ENCODE results near the gene GPC5. TPM values are rescaled to one million over a fixed set of nuclear protein-coding genes. Genes with fewer than 3 reads are reported as not detected.

Gene GPC5
- polyA plus RNA-seq, 1 experiment, result not detected

DNA sequence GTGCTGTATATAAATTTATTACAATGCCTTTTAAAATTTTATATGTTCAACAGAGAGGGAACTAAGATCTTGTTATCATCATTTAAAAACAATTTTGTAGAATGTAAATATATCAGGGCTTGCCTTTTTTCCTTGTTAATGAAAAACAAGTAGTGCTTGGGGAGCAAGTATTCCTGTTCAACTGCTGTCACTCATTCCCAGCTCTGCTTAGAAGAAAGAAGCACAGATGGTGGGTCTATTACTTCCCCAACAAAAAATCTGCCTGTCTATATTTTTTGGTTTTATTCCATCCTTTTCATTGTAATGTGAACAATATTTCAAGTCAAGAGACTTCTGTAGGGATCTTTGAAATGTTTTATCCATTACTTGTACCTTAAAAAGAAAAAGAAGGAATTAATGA, 503.9 kb downstream of the GPC5 start:
- TF ChIP-seq, protein P1, sequence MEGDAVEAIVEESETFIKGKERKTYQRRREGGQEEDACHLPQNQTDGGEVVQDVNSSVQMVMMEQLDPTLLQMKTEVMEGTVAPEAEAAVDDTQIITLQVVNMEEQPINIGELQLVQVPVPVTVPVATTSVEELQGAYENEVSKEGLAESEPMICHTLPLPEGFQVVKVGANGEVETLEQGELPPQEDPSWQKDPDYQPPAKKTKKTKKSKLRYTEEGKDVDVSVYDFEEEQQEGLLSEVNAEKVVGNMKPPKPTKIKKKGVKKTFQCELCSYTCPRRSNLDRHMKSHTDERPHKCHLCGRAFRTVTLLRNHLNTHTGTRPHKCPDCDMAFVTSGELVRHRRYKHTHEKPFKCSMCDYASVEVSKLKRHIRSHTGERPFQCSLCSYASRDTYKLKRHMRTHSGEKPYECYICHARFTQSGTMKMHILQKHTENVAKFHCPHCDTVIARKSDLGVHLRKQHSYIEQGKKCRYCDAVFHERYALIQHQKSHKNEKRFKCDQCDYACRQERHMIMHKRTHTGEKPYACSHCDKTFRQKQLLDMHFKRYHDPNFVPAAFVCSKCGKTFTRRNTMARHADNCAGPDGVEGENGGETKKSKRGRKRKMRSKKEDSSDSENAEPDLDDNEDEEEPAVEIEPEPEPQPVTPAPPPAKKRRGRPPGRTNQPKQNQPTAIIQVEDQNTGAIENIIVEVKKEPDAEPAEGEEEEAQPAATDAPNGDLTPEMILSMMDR (IDR thresholded peaks at IDR 0.05; ENCODE audit: insufficient read depth, low read depth, low read length), result no peak
- no peak overlapping the region for H3K4me3 ChIP-seq (ENCODE audit: low read depth, low read length)
- POLR2A ChIA-PET, result no interaction called here
- CTCF ChIA-PET, result no interaction called here
- H3K36me3 ChIP-seq (ENCODE audit: control insufficient read depth, insufficient read depth, low read length), result no peaks in the 10 kb centered on the region
- no peaks in the 10 kb centered on the region for H3K27me3 ChIP-seq (ENCODE audit: control insufficient read depth, insufficient read depth, low read length)
- no peak for DNase-seq (ENCODE audit: low read depth)

DNA sequence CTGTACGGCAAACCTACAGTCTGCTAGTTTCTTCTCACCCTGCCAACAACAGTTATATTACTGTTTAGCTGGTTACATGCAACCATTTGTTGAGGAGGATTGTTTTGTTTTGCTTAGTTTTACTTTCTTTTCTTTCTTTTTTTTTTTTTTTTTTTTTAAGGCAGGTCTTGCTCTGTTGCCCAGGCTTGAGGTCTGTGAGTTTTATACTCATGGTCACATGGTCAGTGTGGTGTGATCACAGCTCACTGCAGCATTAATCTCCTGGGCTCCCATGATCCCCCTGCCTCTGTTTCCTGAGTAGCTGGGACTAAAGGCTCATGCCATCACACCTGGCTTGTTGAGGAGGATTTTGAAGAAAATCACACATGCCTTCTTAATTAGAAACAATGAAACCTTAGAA, 505.6 kb downstream of the GPC5 start:
- no peaks in the 10 kb centered on the region for H3K36me3 ChIP-seq (ENCODE audit: control insufficient read depth, insufficient read depth, low read length)
- ChIA-PET CTCF (no interaction called here), POLR2A (no interaction called here)
- TF ChIP-seq, protein P1 (IDR thresholded peaks at IDR 0.05; ENCODE audit: insufficient read depth, low read depth, low read length), result no peak
- no peak for DNase-seq (ENCODE audit: low read depth)
- H3K4me3 ChIP-seq (ENCODE audit: low read depth, low read length), result no peak overlapping the region
- H3K27me3 ChIP-seq (ENCODE audit: control insufficient read depth, insufficient read depth, low read length), result no peaks in the 10 kb centered on the region

DNA sequence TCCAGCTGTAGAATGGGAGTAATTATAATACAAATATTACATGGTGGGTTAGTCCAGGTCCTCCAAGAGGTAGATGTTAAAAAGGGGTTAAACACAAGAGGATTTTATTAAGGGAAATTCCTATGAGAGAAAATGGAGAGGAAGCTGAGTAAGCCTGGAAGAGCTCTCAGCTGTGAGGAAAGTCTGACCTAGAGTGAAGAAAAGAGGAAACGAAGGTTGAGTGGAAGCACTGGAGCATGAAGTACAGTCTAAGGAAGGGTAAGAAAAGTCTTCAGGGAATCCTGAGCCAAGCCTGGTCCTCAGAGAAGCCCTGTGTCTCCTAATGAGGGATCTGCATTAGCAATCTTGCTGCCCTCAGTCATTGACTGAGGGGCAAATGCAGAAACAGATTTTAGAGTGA, 506.2 kb downstream of the GPC5 start:
- POLR2A ChIA-PET, result no interaction called here
- CTCF ChIA-PET, result no interaction called here
- no peak overlapping the region for H3K4me3 ChIP-seq (ENCODE audit: low read depth, low read length)

DNA sequence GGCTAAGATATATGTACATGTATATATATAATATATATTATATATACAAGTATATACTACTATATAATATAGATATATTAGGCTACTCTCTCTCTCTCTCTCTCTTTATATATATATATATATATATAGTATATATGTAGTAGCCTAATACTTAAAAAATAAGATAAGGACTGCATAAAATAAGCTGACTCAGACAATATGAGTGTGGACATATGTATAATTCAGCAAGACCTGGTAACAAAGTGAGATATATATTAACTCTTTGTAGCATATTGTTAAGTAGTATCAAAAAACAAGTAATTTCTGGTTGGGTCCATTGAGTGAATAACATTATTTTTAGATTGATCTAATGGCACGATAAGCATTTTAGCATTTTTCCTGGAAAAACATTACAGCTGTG, 509.0 kb downstream of the GPC5 start:
- H3K4me3 ChIP-seq (ENCODE audit: low read depth, low read length), result no peak overlapping the region
- TF ChIP-seq, protein P1 (IDR thresholded peaks at IDR 0.05; ENCODE audit: insufficient read depth, low read depth, low read length), result no peak
- ChIA-PET POLR2A (no interaction called here), CTCF (no interaction called here)
- DNase-seq (ENCODE audit: low read depth), result no peak
- H3K27me3 ChIP-seq (ENCODE audit: control insufficient read depth, insufficient read depth, low read length), result no peaks in the 10 kb centered on the region
- no peaks in the 10 kb centered on the region for H3K36me3 ChIP-seq (ENCODE audit: control insufficient read depth, insufficient read depth, low read length)

More for the DNA sequence above, 506.2 kb downstream of the GPC5 start:
- Histone ChIP-seq H3K27me3 (ENCODE audit: control insufficient read depth, insufficient read depth, low read length) (no peaks in the 10 kb centered on the region), H3K36me3 (ENCODE audit: control insufficient read depth, insufficient read depth, low read length) (no peaks in the 10 kb centered on the region)
- TF ChIP-seq, protein P1 (IDR thresholded peaks at IDR 0.05; ENCODE audit: insufficient read depth, low read depth, low read length), result no peak
- no peak for DNase-seq (ENCODE audit: low read depth)

DNA sequence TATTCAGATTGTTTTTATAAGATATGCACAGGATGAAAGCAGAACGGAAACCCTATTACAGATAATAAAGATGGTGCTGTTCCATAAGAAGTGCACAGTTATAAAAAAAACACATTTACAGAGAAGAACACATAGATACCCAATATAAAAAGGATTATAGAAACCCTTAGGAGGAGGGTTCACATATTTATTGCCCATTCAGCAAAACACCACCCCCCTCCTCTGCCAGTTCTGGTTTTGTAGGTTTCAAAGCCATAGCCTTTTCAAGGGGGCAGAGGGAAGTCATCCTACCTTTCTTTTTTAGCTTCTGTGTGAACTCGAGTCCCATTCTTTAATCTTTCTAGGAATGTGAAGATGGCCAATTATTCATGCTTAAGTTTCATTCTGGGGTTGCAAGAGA, 511.2 kb downstream of the GPC5 start:
- Histone ChIP-seq H3K27me3 (ENCODE audit: control insufficient read depth, insufficient read depth, low read length) (no peaks in the 10 kb centered on the region), H3K36me3 (ENCODE audit: control insufficient read depth, insufficient read depth, low read length) (no peaks in the 10 kb centered on the region), H3K4me3 (ENCODE audit: low read depth, low read length) (no peak overlapping the region)
- TF ChIP-seq, protein P1 (IDR thresholded peaks at IDR 0.05; ENCODE audit: insufficient read depth, low read depth, low read length), result no peak
- POLR2A ChIA-PET, result no interaction called here
- CTCF ChIA-PET, result no interaction called here
- no peak for DNase-seq (ENCODE audit: low read depth)
